CD14-positive monocyte (primary cell): ENCODE results near the gene TMTC1. TPM values are rescaled to one million over a fixed set of nuclear protein-coding genes. Genes with fewer than 3 reads are reported as not detected.

ENCODE experiments used
- DNase-seq, 3 donors: peaks; one replicate each; pipeline ENCODE4 v3.0.0-alpha.2; 2011 to 2022
- H2AFZ ChIP-seq: 2 replicates; pipeline ENCODE4 v1.6.0; 2012; ENCODE audit warnings: mild to moderate bottlenecking, low read depth, low read length, inconsistent platforms; ENCODE audit not compliant: insufficient read depth, poor library complexity, severe bottlenecking
- H3K27ac ChIP-seq, 2 donors: 1 replicate in 1 of 2; 2 replicates in 1 of 2; pipeline ENCODE4 v1.5.1; 2012 to 2013; ENCODE audit warnings: low read length in 2 of 2, control low read depth in 1 of 2, inconsistent platforms in 1 of 2, low read depth in 1 of 2, mild to moderate bottlenecking in 1 of 2
- H3K27me3 ChIP-seq, 2 donors: one replicate each; pipeline versions ENCODE4 v1.6.0 to v1.6.1; 2011 to 2013; ENCODE audit warnings: low read length in 2 of 2; ENCODE audit not compliant: control insufficient read depth in 2 of 2, insufficient read depth in 2 of 2
- H3K36me3 ChIP-seq, 2 donors: replicated peaks in 1 of 2; 1 replicate in 1 of 2; 2 replicates in 1 of 2; pipeline versions ENCODE4 v1.5.1 to v1.6.1; 2012 to 2013; ENCODE audit warnings: low read length in 2 of 2, control low read depth in 1 of 2, inconsistent platforms in 1 of 2, mild to moderate bottlenecking in 1 of 2; ENCODE audit not compliant: insufficient read depth in 2 of 2, control insufficient read depth in 1 of 2
- H3K4me1 ChIP-seq, 2 donors: 1 replicate in 1 of 2; 2 replicates in 1 of 2; pipeline versions ENCODE4 v1.5.1 to v1.6.1; 2012 to 2013; ENCODE audit warnings: low read length in 2 of 2, control low read depth in 1 of 2, inconsistent platforms in 1 of 2, mild to moderate bottlenecking in 1 of 2, moderate library complexity in 1 of 2; ENCODE audit not compliant: insufficient read depth in 2 of 2, control insufficient read depth in 1 of 2
- H3K4me2 ChIP-seq: replicated peaks from 2 replicates; pipeline ENCODE3; 2012; ENCODE audit warnings: low read length, moderate library complexity, mild to moderate bottlenecking; ENCODE audit not compliant: poor library complexity, severe bottlenecking; ENCODE audit errors: extremely low read depth
- H3K4me3 ChIP-seq, 3 experiments: fragments of 200-600 bp in 1 of 3; sonication (generic) in 1 of 3; replicated peaks in 1 of 3; 1 replicate in 2 of 3; 2 replicates in 1 of 3; pipeline ENCODE4 v1.5.1; 2011 to 2013; ENCODE audit warnings: low read length in 3 of 3, mild to moderate bottlenecking in 3 of 3, control low read depth in 2 of 3, low read depth in 2 of 3, inconsistent platforms in 1 of 3, moderate library complexity in 1 of 3
- H3K79me2 ChIP-seq: 2 replicates; pipeline ENCODE4 v1.6.0; 2012; ENCODE audit warnings: mild to moderate bottlenecking, control low read depth, inconsistent platforms, low read length, moderate library complexity; ENCODE audit not compliant: insufficient read depth
- H3K9ac ChIP-seq: 2 replicates; pipeline ENCODE4 v1.6.0; 2017; ENCODE audit warnings: low read length, mild to moderate bottlenecking; ENCODE audit not compliant: insufficient read depth, poor library complexity, severe bottlenecking
- H3K9me3 ChIP-seq, 2 donors: replicated peaks in 1 of 2; 1 replicate in 1 of 2; 2 replicates in 1 of 2; pipeline versions ENCODE4 v1.5.1 to v1.6.1; 2012 to 2013; ENCODE audit warnings: low read length in 2 of 2, control low read depth in 1 of 2; ENCODE audit not compliant: control insufficient read depth in 1 of 2, insufficient read depth in 1 of 2
- H4K20me1 ChIP-seq: 2 replicates; pipeline ENCODE4 v1.6.0; 2012; ENCODE audit warnings: mild to moderate bottlenecking, low read length, control low read depth, moderate library complexity; ENCODE audit not compliant: insufficient read depth
- H3K27ac Mint-ChIP-seq, 7 donors: one replicate each; pipeline ENCODE4 v1.8.0; 2020; ENCODE audit warnings: mild to moderate bottlenecking in 7 of 7, mixed read lengths in 7 of 7, moderate library complexity in 6 of 7, inconsistent platforms in 2 of 7
- H3K27me3 Mint-ChIP-seq, 3 donors: one replicate each; pipeline ENCODE4 v1.8.0; 2021 to 2022; ENCODE audit warnings: low read depth in 3 of 3, mild to moderate bottlenecking in 3 of 3, mixed read lengths in 3 of 3, moderate library complexity in 3 of 3, inconsistent platforms in 1 of 3
- H3K36me3 Mint-ChIP-seq, 2 donors: one replicate each; pipeline ENCODE4 v1.8.0; 2020; ENCODE audit warnings: mixed read lengths in 2 of 2, inconsistent platforms in 1 of 2, mild to moderate bottlenecking in 1 of 2
- H3K4me1 Mint-ChIP-seq: one replicate; pipeline ENCODE4 v1.8.0; 2020; ENCODE audit warnings: mild to moderate bottlenecking, mixed read lengths
- H3K4me3 Mint-ChIP-seq, 2 donors: one replicate each; pipeline ENCODE4 v1.8.0; 2020; ENCODE audit warnings: mild to moderate bottlenecking in 2 of 2, mixed read lengths in 2 of 2, moderate library complexity in 1 of 2
- H3K9me3 Mint-ChIP-seq, 7 donors: one replicate each; pipeline ENCODE4 v1.8.0; 2020 to 2022; ENCODE audit warnings: mixed read lengths in 7 of 7, mild to moderate bottlenecking in 6 of 7, moderate library complexity in 6 of 7, inconsistent platforms in 2 of 7
- WGBS: methylation state at CpG from one replicate; pipeline ENCODE4 v1.1.5; 2013; ENCODE audit warnings: missing lambda C conversion rate; ENCODE audit not compliant: insufficient coverage; 5-methylcytosine and 5-hydroxymethylcytosine counted together
- intact Hi-C, 2 donors: fragments of 100-400 bp; cut with micrococcal nuclease; formaldehyde crosslinking; loops; one replicate each; pipeline versions ENCODE4 v1.15.0 to v1.15.1; 2023
- polyA plus RNA-seq, 3 donors: library from polyadenylated mRNA; depleted of rRNA in 1 of 3; unstranded in 2 of 3; stranded (reverse) in 1 of 3; fragments of 300-500 nt in 2 of 3; fragments of >200 nt in 1 of 3; fragmentation: Illumina TruSeq in 2 of 3; gene quantifications; 1 replicate in 2 of 3; 2 replicates in 1 of 3; pipeline ENCODE4 v1.2.3, GENCODE V29; 2012 to 2021
- TF ChIP-seq, protein P1 (sequence below): fragments of 200-600 bp; IDR thresholded peaks from one replicate; pipeline ENCODE4 v1.8.0; 2022; ENCODE audit warnings: antibody characterized with exemption, mild to moderate bottlenecking

The TMTC1 gene
- polyA plus RNA-seq, 3 donors, result 0.57 to 5.6 (median 2.1) TPM

DNA sequence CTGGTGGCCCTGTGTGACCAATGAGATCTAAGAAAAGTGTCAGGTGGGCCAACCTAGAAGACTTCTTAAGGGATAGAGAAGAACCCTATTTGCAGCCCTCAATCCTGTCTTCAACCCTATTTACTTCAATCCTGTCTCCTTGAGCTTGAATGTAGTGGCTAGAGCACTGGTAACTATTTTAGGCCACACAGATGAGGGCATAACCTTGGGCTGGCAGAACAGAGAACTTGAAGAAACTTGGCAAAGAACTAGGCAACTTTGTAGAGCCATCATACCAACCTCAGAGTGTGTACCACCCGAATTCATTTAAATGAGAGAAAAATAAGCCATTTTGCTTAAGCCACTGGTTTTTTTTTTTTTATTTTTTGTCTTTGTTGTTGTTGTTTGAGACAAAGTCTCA is 94.8 kb downstream of the TMTC1 start:
- Histone ChIP-seq H3K4me1 (peaks cover 11 to 12% of the 10 kb centered on the region in 2 donors), H2AFZ (no peak overlapping the region), H3K27ac (no peak overlapping the region), H3K9ac (no peak overlapping the region), H3K9me3 (peaks cover 6 to 10% of the 10 kb centered on the region in 2 donors), H3K36me3 (no peaks in the 10 kb centered on the region), H4K20me1 (no peaks in the 10 kb centered on the region), H3K79me2 (no peaks in the 10 kb centered on the region), H3K4me3 (no peak overlapping the region), H3K4me2 (no peak overlapping the region), H3K27me3 (peaks cover 0 to 14% of the 10 kb centered on the region in 2 donors)
- Mint-ChIP-seq H3K4me1 (peaks cover 19% of the 10 kb centered on the region), H3K27ac (no peak overlapping the region), H3K9me3 (peaks cover 0 to 19% (median 11%) of the 10 kb centered on the region in 7 donors), H3K27me3 (peaks cover 6 to 12% (median 10%) of the 10 kb centered on the region in 3 donors), H3K4me3 (no peak overlapping the region), H3K36me3 (peaks cover 0 to 15% of the 10 kb centered on the region in 2 donors)
- TF ChIP-seq, protein P1, sequence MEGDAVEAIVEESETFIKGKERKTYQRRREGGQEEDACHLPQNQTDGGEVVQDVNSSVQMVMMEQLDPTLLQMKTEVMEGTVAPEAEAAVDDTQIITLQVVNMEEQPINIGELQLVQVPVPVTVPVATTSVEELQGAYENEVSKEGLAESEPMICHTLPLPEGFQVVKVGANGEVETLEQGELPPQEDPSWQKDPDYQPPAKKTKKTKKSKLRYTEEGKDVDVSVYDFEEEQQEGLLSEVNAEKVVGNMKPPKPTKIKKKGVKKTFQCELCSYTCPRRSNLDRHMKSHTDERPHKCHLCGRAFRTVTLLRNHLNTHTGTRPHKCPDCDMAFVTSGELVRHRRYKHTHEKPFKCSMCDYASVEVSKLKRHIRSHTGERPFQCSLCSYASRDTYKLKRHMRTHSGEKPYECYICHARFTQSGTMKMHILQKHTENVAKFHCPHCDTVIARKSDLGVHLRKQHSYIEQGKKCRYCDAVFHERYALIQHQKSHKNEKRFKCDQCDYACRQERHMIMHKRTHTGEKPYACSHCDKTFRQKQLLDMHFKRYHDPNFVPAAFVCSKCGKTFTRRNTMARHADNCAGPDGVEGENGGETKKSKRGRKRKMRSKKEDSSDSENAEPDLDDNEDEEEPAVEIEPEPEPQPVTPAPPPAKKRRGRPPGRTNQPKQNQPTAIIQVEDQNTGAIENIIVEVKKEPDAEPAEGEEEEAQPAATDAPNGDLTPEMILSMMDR, result no peak
- intact Hi-C loops, result loop anchor here in 1 of 2 donors (10.0 kb wide), 1 partner anchor 96 kb away; the partner anchor contains the start of gene TMTC1
- no peak for DNase-seq
- 100% methylated on average over 1 of the region's 1 CpG for WGBS

DNA sequence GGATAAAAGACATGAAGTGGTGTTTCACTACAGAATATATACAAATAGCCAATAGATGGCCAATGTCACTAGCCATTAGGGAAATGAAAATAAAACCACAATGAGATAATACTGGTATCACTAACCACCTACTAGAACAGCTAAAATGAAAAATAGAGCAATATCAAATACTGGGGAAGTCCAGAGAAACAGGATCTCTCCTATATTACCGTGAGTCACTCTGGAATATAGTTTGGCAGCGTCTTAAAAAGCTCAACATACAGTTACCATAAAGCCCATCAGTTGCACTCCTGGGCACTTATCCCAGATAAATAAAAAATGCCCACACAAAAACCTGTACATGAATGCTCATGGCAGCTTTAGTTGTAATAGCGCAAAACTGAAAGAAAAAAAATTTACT is 101.7 kb downstream of the TMTC1 start:
- Histone ChIP-seq H3K4me1 (no peaks in the 10 kb centered on the region), H3K27me3 (peaks cover 0 to 18% of the 10 kb centered on the region in 2 donors), H3K79me2 (no peaks in the 10 kb centered on the region), H3K9me3 (peaks cover 0 to under 1% of the 10 kb centered on the region in 2 donors), H3K27ac (no peak overlapping the region), H4K20me1 (no peaks in the 10 kb centered on the region), H2AFZ (no peak overlapping the region), H3K36me3 (no peaks in the 10 kb centered on the region), H3K9ac (no peak overlapping the region), H3K4me3 (no peak overlapping the region), H3K4me2 (no peak overlapping the region)
- WGBS, result no CpG with 5 or more reads among the region's 3 CpGs
- Mint-ChIP-seq H3K4me3 (no peak overlapping the region), H3K36me3 (peaks cover 0 to 9% of the 10 kb centered on the region in 2 donors), H3K27me3 (peaks cover 8 to 16% (median 15%) of the 10 kb centered on the region in 3 donors), H3K27ac (no peak overlapping the region), H3K4me1 (peaks cover 10% of the 10 kb centered on the region), H3K9me3 (peaks cover 0 to 3% (median 0%) of the 10 kb centered on the region in 7 donors)
- no peak for DNase-seq
- intact Hi-C loops, result loop anchor here in 1 of 2 donors (10.0 kb wide), 1 partner anchor 103 kb away; the partner anchor contains the start of gene TMTC1
- TF ChIP-seq, protein P1, result no peak
